Tibial artery (tissue), 4 donors: Measurements from ENCODE around the gene ZNF326.

Experiments used
- DNase-seq, 2 donors: peaks; one replicate each; pipeline ENCODE4 v3.0.0-alpha.2; 2019
- H3K27ac ChIP-seq, 2 donors: fragments of 200-600 bp; sonication (generic) in 1 of 2; 1 replicate in 1 of 2; 2 replicates in 1 of 2; pipeline ENCODE4 v1.5.1; 2018 to 2019; ENCODE audit warnings: mild to moderate bottlenecking in 1 of 2
- H3K27me3 ChIP-seq, 2 donors: fragments of 200-600 bp; sonication (generic) in 1 of 2; one replicate each; pipeline versions ENCODE4 v1.5.1 to v1.6.0; 2016 to 2019
- H3K36me3 ChIP-seq, 3 donors: fragments of 200-600 bp; sonication (generic) in 2 of 3; one replicate each; pipeline ENCODE4 v1.5.1; 2016 to 2019; ENCODE audit warnings: mild to moderate bottlenecking in 2 of 3
- H3K4me1 ChIP-seq, 4 donors: fragments of 200-600 bp; sonication (generic) in 2 of 4; 1 replicate in 3 of 4; 2 replicates in 1 of 4; pipeline ENCODE4 v1.5.1; 2016 to 2019
- H3K4me3 ChIP-seq, 2 donors: fragments of 200-600 bp; sonication (generic) in 1 of 2; 1 replicate in 1 of 2; 2 replicates in 1 of 2; pipeline ENCODE4 v1.5.1; 2018 to 2019; ENCODE audit warnings: mild to moderate bottlenecking in 2 of 2
- H3K9me3 ChIP-seq, 3 donors: fragments of 200-600 bp; sonication (generic) in 1 of 3; one replicate each; pipeline ENCODE4 v1.5.1; 2016 to 2019
- intact Hi-C: fragments of 100-400 bp; cut with DNase I; formaldehyde crosslinking; loops from one replicate; pipeline ENCODE4 v1.15.0; 2023; ENCODE audit warnings: low total_unique reads
- TF ChIP-seq, protein P1 (sequence below), 2 experiments: fragments of 200-600 bp in 1 of 2; fragments of 450-650 bp in 1 of 2; IDR thresholded peaks; one replicate each; pipeline ENCODE4 v1.5.1; 2017 to 2019; ENCODE audit warnings: antibody characterized with exemption in 2 of 2, mild to moderate bottlenecking in 1 of 2, moderate library complexity in 1 of 2

ZNF326 gene

DNA sequence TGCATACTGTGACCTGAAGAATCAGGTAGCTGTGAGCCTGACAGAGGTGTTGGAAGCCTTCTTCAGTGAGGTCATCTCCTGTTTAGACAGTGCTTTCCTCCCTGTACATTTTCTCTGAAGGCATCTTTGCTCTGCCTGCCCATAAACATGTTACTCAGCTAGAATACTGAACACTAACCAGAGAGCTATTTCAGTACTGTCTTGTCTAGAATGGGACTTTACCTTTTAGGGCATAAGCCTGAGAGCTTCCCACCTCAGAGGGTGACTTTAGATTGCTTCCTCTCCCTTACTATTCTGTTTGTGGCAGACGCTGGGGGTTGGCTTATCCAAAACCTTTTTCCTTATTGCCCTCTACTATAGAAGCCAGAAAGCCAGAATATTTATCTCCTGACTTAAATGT lies 23.3 kb upstream of the ZNF326 start:
- intact Hi-C loops: no loop called here
- H3K27me3 ChIP-seq: no peaks in the 10 kb centered on the region
- TF ChIP-seq, protein P1, sequence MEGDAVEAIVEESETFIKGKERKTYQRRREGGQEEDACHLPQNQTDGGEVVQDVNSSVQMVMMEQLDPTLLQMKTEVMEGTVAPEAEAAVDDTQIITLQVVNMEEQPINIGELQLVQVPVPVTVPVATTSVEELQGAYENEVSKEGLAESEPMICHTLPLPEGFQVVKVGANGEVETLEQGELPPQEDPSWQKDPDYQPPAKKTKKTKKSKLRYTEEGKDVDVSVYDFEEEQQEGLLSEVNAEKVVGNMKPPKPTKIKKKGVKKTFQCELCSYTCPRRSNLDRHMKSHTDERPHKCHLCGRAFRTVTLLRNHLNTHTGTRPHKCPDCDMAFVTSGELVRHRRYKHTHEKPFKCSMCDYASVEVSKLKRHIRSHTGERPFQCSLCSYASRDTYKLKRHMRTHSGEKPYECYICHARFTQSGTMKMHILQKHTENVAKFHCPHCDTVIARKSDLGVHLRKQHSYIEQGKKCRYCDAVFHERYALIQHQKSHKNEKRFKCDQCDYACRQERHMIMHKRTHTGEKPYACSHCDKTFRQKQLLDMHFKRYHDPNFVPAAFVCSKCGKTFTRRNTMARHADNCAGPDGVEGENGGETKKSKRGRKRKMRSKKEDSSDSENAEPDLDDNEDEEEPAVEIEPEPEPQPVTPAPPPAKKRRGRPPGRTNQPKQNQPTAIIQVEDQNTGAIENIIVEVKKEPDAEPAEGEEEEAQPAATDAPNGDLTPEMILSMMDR (IDR thresholded peaks at IDR 0.05): no peak
- no peaks in the 10 kb centered on the region for H3K9me3 ChIP-seq
- no peak overlapping the region for H3K4me3 ChIP-seq
- H3K4me1 ChIP-seq: no peaks in the 10 kb centered on the region
- H3K27ac ChIP-seq: no peak overlapping the region
- no peak for DNase-seq
- H3K36me3 ChIP-seq: no peaks in the 10 kb centered on the region

DNA sequence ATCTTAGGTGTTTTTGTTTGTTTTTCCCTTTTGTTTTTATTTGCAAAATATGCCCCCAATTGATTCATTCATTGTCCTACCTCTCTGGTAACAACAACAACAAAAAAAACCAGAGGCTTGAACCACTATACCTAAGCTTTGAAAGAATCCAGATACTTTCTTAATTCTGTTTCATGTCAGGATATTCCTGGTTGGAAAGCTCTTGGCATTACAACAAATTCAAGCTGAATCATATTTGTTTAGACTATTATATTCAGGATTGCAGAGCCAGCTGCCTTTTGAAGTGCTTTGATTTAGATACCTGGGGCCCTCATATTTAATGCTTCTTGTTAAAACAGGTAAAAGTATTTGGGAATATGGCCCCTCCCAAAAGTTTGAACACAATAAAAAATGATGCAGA lies 22.9 kb upstream of the ZNF326 start:
- TF ChIP-seq, protein P1 (IDR thresholded peaks at IDR 0.05): no peak
- Histone ChIP-seq H3K36me3 (no peaks in the 10 kb centered on the region), H3K27ac (no peak overlapping the region), H3K9me3 (no peaks in the 10 kb centered on the region), H3K4me1 (no peaks in the 10 kb centered on the region), H3K27me3 (no peaks in the 10 kb centered on the region), H3K4me3 (no peak overlapping the region)
- intact Hi-C loops: no loop called here
- DNase-seq: no peak

DNA sequence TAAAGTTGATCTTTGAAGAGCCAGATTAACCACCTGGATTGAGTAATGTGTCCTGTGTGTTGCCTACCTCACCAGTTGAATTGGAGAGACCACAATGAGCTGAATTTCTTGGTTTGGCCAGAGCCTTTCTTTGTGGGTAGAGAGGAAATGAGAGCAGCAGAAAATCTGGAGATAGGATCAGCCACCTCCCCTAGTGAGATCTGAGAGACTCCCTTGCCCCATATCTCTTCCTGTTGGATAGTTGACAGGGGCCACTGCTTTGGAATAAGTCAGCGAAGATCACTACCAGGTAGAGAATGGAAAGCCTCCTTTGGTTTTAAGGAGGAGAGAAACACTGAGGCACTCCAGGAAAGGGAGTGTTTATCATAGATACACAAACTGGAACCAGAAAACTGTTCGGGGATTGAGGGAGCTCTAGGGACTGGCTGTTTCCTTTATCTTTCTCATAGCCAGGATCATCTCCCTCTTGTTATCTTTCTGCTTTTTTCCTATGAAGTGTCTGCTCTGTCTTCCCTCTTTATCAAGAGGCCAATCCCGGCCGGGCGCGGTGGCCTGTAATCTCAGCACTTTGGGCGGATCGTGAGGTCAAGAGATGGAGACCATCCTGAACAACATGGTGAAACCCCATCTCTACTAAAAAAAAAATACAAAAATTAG lies 21.3 kb upstream of the ZNF326 start:
- no peak for DNase-seq
- Histone ChIP-seq H3K4me1 (no peaks in the 10 kb centered on the region), H3K27ac (no peak overlapping the region), H3K36me3 (no peaks in the 10 kb centered on the region), H3K4me3 (no peak overlapping the region), H3K9me3 (no peaks in the 10 kb centered on the region), H3K27me3 (no peaks in the 10 kb centered on the region)
- TF ChIP-seq, protein P1 (IDR thresholded peaks at IDR 0.05): no peak
- intact Hi-C loops: no loop called here

DNA sequence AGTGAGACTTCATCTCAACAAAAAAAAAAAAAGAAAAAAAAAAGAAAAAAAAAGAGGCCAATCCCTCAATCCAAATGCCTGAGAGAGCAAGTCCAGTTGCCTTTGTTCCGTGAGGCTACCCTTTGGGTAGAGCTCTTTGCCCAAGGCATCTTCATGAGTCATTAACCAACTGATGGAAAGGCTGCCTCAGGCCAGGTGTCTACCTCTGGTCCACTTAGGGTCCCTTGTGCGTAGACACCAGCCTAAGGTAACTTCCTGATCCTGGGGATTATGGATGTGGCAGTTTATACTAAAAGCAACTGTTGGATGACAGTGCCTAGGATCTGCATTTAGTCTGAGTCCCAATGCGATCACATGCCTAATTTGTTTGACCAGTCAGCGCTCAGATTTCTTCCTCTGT lies 20.7 kb upstream of the ZNF326 start:
- no peak for DNase-seq
- Histone ChIP-seq H3K27ac (no peak overlapping the region), H3K27me3 (no peaks in the 10 kb centered on the region), H3K4me3 (no peak overlapping the region), H3K36me3 (no peaks in the 10 kb centered on the region), H3K4me1 (no peaks in the 10 kb centered on the region), H3K9me3 (no peaks in the 10 kb centered on the region)
- TF ChIP-seq, protein P1 (IDR thresholded peaks at IDR 0.05): no peak
- intact Hi-C loops: no loop called here

DNA sequence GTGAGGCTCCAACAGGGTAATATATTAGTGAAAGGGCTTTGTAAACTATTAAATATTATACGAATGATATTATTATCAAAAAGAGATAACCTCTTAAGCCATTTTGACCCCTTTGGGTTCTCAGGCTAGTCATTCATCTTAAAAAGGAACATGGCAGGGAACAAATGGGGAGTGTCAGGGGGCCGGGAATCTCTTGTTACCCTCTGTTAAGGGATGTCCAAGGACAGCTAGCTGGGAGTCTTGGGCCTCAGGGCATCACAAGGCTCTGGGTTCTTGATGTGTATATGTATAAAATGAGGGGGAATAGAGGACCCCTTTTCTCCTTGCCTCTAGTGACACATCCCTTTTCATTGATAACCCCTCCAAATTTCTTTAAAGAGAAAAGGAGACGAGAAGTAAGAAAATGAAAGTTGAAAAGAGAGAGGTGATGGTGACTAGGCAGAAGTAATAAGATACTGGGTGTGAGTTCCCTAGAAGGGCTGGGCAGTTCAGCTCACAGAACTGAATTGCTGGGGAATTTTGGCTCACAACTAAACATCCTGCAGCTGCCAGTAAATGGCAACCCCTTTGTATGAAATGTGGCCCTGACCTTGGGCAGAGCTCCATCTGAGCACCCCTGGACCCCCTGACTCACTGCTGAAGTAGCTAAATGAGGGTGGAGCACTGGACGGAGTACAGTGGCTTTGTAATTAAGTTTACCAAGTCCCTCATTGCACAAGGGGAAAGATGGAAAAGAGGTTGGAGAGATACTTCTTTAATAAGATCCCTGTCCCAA lies 20.0 kb upstream of the ZNF326 start:
- TF ChIP-seq, protein P1 (IDR thresholded peaks at IDR 0.05): no peak
- H3K9me3 ChIP-seq: no peaks in the 10 kb centered on the region
- no peak overlapping the region for H3K4me3 ChIP-seq
- H3K4me1 ChIP-seq: no peaks in the 10 kb centered on the region
- no peak for DNase-seq
- intact Hi-C loops: no loop called here
- no peaks in the 10 kb centered on the region for H3K36me3 ChIP-seq
- H3K27me3 ChIP-seq: no peaks in the 10 kb centered on the region
- no peak overlapping the region for H3K27ac ChIP-seq
